HuH-7.5 (cell line): ENCODE measurements around the gene ATF5.
A peak's percentile ranks its signal among the peaks of the same experiment; 100 is the strongest.

Experiments
- DNase-seq: peaks from one replicate; pipeline ENCODE4 v3.0.0; 2011; ENCODE audit warnings: low spot score

Gene ATF5, protein sequence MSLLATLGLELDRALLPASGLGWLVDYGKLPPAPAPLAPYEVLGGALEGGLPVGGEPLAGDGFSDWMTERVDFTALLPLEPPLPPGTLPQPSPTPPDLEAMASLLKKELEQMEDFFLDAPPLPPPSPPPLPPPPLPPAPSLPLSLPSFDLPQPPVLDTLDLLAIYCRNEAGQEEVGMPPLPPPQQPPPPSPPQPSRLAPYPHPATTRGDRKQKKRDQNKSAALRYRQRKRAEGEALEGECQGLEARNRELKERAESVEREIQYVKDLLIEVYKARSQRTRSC

DNA sequence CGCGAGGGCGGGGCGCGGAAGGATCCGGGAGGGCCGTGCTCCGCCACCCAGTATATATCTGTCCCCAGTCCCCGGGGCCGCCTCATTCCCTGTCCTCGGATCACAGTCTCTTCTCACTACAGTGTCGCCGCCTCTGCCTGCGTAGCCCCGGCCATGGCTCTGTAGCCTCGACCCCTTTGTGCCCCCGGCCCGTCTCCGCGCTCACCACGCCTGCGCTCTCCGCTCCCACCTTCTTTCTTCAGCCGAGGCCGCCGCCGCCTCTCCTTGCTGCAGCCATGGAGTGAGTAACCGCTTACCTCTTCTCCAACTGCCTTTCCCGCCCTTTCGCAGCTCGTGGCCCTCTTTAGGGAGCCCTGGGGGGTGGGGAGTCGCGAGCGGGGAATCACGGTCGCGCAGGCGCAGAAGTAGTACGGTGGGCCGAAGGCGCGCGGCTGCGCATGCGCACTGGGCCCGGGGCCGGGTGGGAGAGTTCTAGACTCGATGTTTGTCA lies at the start of gene ATF5, which contains the start of gene NUP62:
TSS of gene ATF5 (plus strand) at position 85 of the 490 bp plus-strand sequence. CDS start 1,646 bp downstream, outside the sequence.
TSS of gene NUP62 (minus strand) at position 384 of the 490 bp plus-strand sequence. CDS start 19,697 bp downstream, outside the sequence.
- DNase-seq: peak; percentile 98

DNA sequence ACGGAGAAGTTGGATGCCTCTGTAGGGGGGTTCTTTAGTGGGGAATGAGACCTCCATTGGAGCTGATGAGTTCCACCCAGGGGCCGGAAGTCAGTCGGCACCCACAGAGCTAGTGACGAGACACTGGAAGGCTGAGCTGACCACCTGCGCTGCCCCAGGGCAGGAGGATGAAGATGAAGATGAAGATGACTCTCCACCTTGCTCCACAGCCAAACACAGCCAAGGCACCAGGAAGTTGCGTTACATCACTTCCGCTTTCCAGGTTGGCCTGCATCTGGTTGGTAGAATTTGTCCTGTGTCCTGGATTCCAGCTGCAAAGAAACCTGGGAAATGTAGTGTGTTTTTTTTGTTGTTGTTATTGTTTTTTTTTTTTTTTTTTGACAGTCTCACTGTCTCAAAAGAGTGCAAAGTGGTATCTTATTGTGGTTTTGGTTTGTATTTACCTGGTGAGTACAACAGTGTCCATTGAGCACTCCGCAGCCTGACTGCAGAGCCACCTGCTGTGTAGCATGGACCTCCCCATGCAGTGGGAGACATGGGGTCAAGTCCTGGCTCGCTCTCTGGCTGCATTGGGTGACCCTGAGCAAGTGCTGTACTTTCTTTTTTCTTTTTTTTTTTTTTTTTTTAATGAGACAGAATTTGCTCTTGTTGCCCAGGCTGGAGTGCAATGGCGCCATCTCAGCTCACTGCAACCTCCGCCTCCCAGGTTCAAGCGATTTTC lies 49.6 kb upstream of the ATF5 start:
- DNase-seq: no peak

GRCh38 chr19:49880162-49880869 lies 48.7 kb upstream of the ATF5 start:
- no peak for DNase-seq

DNA sequence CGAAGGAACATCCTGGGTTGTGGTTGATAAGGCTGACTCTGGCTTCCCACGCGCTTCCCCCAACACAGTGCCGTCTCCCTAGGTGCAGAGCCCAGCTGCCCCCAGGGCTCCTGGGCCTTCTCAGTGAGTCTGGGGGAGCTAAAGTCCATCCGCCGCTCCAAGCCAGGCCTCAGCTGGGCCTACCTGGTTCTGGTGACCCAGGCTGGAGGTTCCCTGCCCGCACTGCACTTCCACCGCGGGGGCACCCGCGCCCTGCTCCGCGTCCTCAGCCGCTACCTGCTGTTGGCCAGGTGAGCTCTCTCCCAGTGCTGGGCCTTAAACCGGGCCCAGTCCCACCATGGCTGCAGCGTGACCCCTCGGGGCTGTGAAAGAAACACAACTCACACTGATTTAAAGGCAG lies 47.8 kb upstream of the ATF5 start:
- DNase-seq: no peak

DNA sequence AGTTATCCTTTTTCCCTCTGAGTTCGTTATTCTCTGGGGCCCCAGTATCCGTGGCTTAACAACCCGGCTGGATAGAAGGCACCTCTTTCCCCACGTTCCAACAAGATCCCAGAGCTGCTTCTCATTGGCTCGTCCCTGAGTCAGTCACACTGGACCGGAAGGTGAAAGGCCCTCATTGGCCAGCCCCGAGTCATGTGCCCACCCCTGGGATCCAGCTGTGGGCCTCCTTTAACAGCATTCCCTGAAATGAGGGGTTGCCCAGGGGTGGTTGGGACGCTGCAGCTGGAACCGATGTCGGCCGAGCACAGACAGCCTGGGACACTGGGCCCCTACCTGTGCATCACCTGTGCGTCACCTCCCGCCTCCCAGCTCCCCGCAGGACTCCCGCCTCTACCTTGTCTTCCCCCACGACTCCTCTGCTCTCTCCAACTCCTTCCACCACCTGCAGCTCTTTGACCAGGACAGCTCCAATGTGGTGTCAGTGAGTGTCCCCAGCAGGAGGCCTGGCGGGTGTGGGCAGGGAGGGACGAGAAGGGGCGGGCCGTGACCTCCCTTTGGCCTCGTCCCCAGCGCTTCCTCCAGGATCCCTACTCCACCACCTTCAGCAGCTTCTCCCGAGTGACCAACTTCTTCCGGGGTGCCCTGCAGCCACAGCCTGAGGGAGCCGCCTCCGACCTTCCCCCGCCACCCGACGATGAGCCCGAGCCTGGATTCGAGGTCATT lies 47.2 kb upstream of the ATF5 start:
- DNase-seq: no peak

DNA sequence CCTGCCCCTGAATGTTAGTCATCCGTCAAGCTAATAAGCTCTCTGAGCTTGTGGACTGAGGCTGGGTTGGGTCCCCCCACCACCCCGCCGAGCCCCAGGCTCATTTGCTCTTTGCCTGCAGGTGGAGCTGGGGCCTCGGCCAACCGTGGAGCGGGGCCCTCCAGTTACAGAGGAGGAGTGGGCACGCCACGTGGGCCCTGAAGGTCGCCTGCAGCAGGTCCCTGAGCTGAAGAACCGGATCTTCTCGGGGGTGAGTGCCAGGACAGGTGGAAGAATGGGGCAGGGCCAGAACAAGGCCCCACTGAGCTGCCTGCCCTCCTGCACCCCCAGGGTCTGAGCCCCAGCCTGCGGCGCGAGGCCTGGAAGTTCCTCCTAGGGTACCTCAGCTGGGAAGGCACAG lies 46.4 kb upstream of the ATF5 start:
- DNase-seq: no peak

GRCh38 chr19:49883094-49883493 lies 45.9 kb upstream of the ATF5 start:
- DNase-seq: no peak

- DNase-seq: no peak
Measured at GRCh38 chr19:49884109-49884508, 44.9 kb upstream of the ATF5 start.

- DNase-seq: no peak
Measured at GRCh38 chr19:49884760-49885159, 44.2 kb upstream of the ATF5 start.

GRCh38 chr19:49887037-49887664 lies 41.9 kb upstream of the ATF5 start:
- no peak for DNase-seq

DNA sequence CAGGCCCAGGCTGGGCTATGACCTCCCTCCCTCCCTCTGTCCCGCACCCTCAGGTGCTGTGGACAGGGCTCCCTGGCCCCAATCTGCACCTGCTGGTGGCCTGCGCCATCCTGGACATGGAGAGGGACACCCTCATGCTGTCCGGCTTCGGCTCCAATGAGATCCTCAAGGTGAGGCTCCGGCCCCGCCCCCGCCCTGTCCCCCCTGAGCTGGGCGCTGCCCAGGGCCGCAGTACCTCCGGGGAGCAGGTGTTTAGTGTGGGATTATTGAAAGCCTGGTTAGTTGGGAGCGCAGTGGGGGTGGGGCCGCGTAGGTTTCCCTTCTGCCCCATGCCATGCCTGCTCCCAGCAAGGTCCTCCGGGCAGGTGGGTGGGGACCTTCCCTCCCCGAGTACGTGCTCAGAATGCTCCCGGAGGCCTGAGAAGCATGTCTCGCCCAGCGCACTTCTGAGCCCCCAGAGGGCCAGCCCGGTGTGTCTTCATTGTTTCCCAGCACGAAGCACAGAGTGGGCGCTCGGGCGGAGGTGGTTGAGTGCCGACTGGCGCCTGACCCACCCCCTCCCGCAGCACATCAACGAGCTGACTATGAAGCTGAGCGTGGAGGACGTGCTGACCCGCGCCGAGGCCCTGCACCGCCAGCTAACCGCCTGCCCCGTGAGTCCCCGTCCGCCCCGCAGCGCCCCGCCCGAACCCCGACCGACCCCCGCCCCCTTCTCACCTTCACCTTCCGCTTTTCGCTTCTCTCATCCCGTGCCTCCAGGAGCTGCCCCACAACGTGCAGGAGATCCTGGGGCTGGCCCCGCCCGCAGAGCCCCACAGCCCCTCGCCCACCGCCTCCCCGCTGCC lies 41.1 kb upstream of the ATF5 start:
- no peak for DNase-seq

DNA sequence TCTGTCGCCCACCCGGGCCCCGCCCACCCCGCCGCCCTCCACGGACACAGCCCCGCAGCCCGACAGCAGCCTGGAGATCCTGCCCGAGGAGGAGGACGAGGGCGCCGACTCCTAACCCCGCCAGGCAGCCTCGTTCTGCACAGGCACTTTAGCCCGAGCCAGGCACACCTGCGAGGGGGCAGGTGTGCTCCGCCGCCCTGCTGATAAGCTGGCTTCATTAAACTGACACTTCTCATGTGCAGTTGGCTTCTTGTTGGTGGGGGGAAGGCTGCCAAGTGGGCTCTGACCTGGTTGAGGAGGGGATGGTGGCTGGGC lies 40.5 kb upstream of the ATF5 start:
- DNase-seq: no peak

DNA sequence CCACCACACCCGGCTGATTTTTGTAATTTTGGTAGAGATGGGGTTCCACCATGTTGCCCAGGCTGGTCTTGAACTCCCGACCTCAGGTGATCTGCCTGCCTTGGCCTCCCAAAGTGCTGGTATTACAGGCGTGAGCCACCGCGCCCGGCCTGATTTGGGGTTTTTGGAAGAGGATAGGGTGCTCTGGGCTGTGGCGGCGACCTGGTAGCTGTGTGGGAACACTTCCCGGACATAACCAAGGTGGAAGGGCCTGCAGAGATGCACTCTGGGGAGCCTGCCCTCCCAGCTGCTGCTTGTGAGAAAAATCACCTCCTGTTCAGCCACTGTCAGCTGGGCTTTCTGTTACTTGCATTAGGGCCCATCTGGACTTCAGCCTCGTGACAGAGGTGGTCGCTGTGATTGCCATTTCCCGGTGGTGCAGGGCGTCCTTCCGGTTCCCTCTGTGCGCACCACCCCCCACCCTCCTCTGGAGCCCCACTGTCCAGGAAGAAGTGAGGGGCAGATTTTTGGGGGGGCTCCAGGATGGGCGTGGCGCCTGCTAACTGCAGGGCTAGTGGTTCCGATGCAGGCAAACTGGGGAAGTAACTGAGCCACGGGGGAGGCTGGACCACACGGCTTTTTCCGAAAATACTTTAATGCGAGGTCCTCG lies 39.8 kb upstream of the ATF5 start:
- no peak for DNase-seq

- no peak for DNase-seq
Measured at GRCh38 chr19:49889687-49890348, 39.2 kb upstream of the ATF5 start.

GRCh38 chr19:49890349-49891311 lies 38.4 kb upstream of the ATF5 start:
- DNase-seq: no peak

- no peak for DNase-seq
Measured at GRCh38 chr19:49891393-49891792, 37.6 kb upstream of the ATF5 start.

- DNase-seq: no peak
Measured at GRCh38 chr19:49892716-49893115, 36.3 kb upstream of the ATF5 start.

DNA sequence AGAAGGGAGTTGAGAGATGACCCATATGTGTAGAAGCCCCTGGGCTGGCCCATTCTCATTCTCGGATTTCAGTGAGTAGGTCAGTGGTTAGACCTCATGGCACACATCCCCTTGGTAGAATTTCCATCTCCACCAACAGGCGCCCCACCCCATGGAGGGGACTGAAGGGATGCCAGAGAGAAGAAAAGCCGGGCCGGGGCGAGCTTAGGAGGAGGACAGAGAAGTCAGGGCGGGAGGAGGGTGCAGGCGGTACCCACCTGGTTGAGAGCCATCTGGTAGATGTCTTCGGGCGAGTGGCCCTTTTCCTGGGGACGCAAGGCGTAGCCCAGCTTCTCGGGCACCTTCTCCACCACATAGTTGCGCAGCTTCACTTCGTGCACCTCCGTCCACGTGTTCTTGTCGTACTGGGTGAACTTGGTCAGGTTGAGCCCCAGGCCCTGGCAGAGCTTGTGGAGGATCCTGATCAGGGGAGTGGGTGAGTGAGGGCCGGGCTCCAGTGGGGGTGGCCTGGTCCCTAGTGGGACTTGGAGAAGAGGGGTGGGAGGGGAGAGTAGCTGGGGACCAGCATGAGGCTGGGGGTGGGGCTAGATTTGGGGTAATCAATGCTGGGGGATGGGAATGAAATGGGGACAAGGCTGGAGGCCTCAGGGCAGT lies 34.9 kb upstream of the ATF5 start:
- no peak for DNase-seq
